Mesenchymal stem cell (in vitro differentiated cells and primary cell): ENCODE data around the gene CAMK1D.
A peak's percentile ranks its signal among the peaks of the same experiment; 100 is the strongest.

Experiments
- DNase-seq: peaks from one replicate; pipeline ENCODE4 v3.0.0-alpha.2; 2013
- H2AFZ ChIP-seq: one replicate; pipeline ENCODE4 v1.6.1; 2013; ENCODE audit warnings: low read depth, mild to moderate bottlenecking, control low read depth, inconsistent platforms, low read length, moderate library complexity
- H2AK5ac ChIP-seq: 2 replicates; pipeline ENCODE4 v1.6.1; 2013; ENCODE audit warnings: low read length, moderate library complexity, mild to moderate bottlenecking, inconsistent platforms; ENCODE audit not compliant: severe bottlenecking
- H2BK120ac ChIP-seq: one replicate; pipeline ENCODE4 v1.6.1; 2013; ENCODE audit warnings: low read depth, mild to moderate bottlenecking, inconsistent platforms, low read length, moderate library complexity
- H2BK12ac ChIP-seq, 2 experiments: one replicate each; pipeline ENCODE4 v1.6.1; 2013; ENCODE audit warnings: inconsistent platforms in 2 of 2, low read length in 2 of 2, mild to moderate bottlenecking in 2 of 2, moderate library complexity in 2 of 2, control low read depth in 1 of 2
- H2BK15ac ChIP-seq: one replicate; pipeline ENCODE4 v1.6.1; 2013; ENCODE audit warnings: mild to moderate bottlenecking, low read depth, inconsistent platforms; ENCODE audit not compliant: poor library complexity, severe bottlenecking
- H2BK5ac ChIP-seq: 2 replicates; pipeline ENCODE4 v1.6.1; 2013; ENCODE audit warnings: low read depth, mild to moderate bottlenecking, low read length, control low read depth, inconsistent platforms; ENCODE audit not compliant: poor library complexity, severe bottlenecking
- H3K14ac ChIP-seq, 2 experiments: one replicate each; pipeline ENCODE4 v1.6.1; 2013; ENCODE audit warnings: inconsistent platforms in 2 of 2, low read length in 2 of 2, control low read depth in 1 of 2, mild to moderate bottlenecking in 1 of 2, moderate library complexity in 1 of 2
- H3K18ac ChIP-seq, 2 experiments: one replicate each; pipeline ENCODE4 v1.6.1; 2013; ENCODE audit warnings: inconsistent platforms in 2 of 2, low read length in 2 of 2, control low read depth in 1 of 2, low read depth in 1 of 2, mild to moderate bottlenecking in 1 of 2
- H3K23ac ChIP-seq, 2 experiments: one replicate each; pipeline ENCODE4 v1.6.1; 2013; ENCODE audit warnings: inconsistent platforms in 2 of 2, low read length in 2 of 2, mild to moderate bottlenecking in 2 of 2, moderate library complexity in 2 of 2, control low read depth in 1 of 2
- H3K27ac ChIP-seq: 2 replicates; pipeline ENCODE4 v1.5.1; 2013; ENCODE audit warnings: mild to moderate bottlenecking, moderate library complexity, low read length, control low read depth, inconsistent platforms; ENCODE audit not compliant: poor library complexity, severe bottlenecking
- H3K27me3 ChIP-seq, 2 experiments: 2 replicates each; pipeline versions ENCODE4 v1.6.1 to v1.7.0; 2013; ENCODE audit warnings: low read length in 2 of 2, mild to moderate bottlenecking in 2 of 2, moderate library complexity in 2 of 2, control low read depth in 1 of 2, inconsistent platforms in 1 of 2; ENCODE audit not compliant: control insufficient read depth in 1 of 2, insufficient read depth in 1 of 2
- H3K36me3 ChIP-seq, 2 experiments: 2 replicates each; pipeline versions ENCODE4 v1.6.1 to v1.7.0; 2013; ENCODE audit warnings: low read length in 2 of 2, control low read depth in 1 of 2, inconsistent platforms in 1 of 2, low read depth in 1 of 2, mild to moderate bottlenecking in 1 of 2; ENCODE audit not compliant: insufficient read depth in 2 of 2, control insufficient read depth in 1 of 2
- H3K4ac ChIP-seq, 2 experiments: one replicate each; pipeline ENCODE4 v1.6.1; 2013; ENCODE audit warnings: inconsistent platforms in 2 of 2, low read length in 2 of 2, mild to moderate bottlenecking in 2 of 2, moderate library complexity in 2 of 2, control low read depth in 1 of 2, low read depth in 1 of 2
- H3K4me1 ChIP-seq: 2 replicates; pipeline ENCODE4 v1.6.1; 2013; ENCODE audit warnings: low read depth, low read length, control low read depth; ENCODE audit not compliant: control insufficient read depth, insufficient read depth
- H3K4me2 ChIP-seq: 2 replicates; pipeline ENCODE4 v1.6.1; 2013; ENCODE audit warnings: low read length, mild to moderate bottlenecking, inconsistent platforms; ENCODE audit not compliant: poor library complexity, severe bottlenecking
- H3K4me3 ChIP-seq, 2 experiments: 2 replicates each; pipeline versions ENCODE4 v1.5.1 to v1.7.0; 2013; ENCODE audit warnings: low read length in 2 of 2, mild to moderate bottlenecking in 2 of 2, control low read depth in 1 of 2, low read depth in 1 of 2; ENCODE audit not compliant: insufficient read depth in 1 of 2
- H3K79me1 ChIP-seq: replicated peaks from 2 replicates; pipeline ENCODE4 v1.6.1; 2013; ENCODE audit warnings: mild to moderate bottlenecking, control low read depth, low read length, inconsistent platforms; ENCODE audit not compliant: poor library complexity, severe bottlenecking
- H3K9ac ChIP-seq: 2 replicates; pipeline ENCODE4 v1.7.0; 2013; ENCODE audit warnings: mild to moderate bottlenecking, low read length, moderate library complexity
- H3K9me3 ChIP-seq: 2 replicates; pipeline ENCODE4 v1.7.0; 2013; ENCODE audit warnings: mild to moderate bottlenecking, low read length; ENCODE audit not compliant: control insufficient read depth
- H4K8ac ChIP-seq: one replicate; pipeline ENCODE4 v1.6.1; 2013; ENCODE audit warnings: inconsistent platforms, mild to moderate bottlenecking, low read length, moderate library complexity
- H4K91ac ChIP-seq: one replicate; pipeline ENCODE4 v1.6.1; 2013; ENCODE audit warnings: mild to moderate bottlenecking, low read length, inconsistent platforms
- WGBS: methylation state at CpG from one replicate; pipeline ENCODE4 v1.1.7; 2013; ENCODE audit warnings: mixed read lengths; 5-methylcytosine and 5-hydroxymethylcytosine counted together

Gene CAMK1D

GRCh38 chr10:12465385-12466136 is 116.2 kb downstream of the CAMK1D start:
- H2AK5ac ChIP-seq, result no peak overlapping the region
- DNase-seq, result peak; percentile 37
- no peak overlapping the region for H4K91ac ChIP-seq
- no peaks in the 10 kb centered on the region for H3K36me3 ChIP-seq
- H2BK15ac ChIP-seq, result no peak overlapping the region
- no peaks in the 10 kb centered on the region for H3K27me3 ChIP-seq
- no peak overlapping the region for H3K9ac ChIP-seq
- H2BK120ac ChIP-seq, result no peak overlapping the region
- no peak overlapping the region for H3K23ac ChIP-seq
- no peak overlapping the region for H3K27ac ChIP-seq
- H2BK5ac ChIP-seq, result no peak overlapping the region
- H3K18ac ChIP-seq, result no peak overlapping the region
- H3K9me3 ChIP-seq, result no peaks in the 10 kb centered on the region
- no peak overlapping the region for H2AFZ ChIP-seq
- no peak overlapping the region for H4K8ac ChIP-seq
- H3K4ac ChIP-seq, result no peak overlapping the region
- 96% methylated on average over 9 of the region's 9 CpGs for WGBS
- no peak overlapping the region for H3K4me3 ChIP-seq
- no peak overlapping the region for H3K14ac ChIP-seq
- H3K79me1 ChIP-seq, result peaks cover 30% of the 10 kb centered on the region
- peaks cover 15% of the 10 kb centered on the region for H3K4me1 ChIP-seq
- H2BK12ac ChIP-seq, result no peak overlapping the region
- H3K4me2 ChIP-seq, result no peak overlapping the region

DNA sequence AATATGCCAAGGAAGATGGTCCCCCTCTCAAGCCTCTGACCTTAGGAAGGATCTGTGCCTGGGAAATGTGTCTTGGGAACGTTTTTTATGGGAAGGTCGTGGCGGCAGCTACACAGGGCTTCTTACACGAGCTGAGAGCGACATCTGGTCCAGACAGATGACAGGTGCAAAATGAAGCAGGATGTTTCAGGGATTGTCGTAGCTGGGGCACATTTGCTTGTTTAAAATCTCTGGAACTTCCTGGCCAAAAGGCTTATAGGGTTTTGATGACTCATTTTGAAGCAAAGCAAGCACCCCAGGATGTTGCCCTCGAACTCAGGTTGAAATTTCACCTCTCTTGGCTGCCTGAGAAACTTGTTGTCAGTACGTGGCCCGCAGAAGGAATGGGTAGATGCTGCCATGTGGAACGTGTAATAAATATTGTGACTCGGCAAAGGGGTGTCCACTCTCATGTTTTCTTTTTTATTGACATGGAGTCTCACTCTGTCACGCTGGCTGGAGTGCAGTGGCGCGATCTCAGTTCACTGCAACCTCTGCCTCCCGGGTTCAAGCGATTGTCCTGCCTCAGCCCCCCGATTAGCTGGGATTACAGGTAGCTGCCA is 117.5 kb downstream of the CAMK1D start:
- no peak overlapping the region for H4K8ac ChIP-seq
- WGBS, result 43% methylated on average over 17 of the region's 17 CpGs
- no peaks in the 10 kb centered on the region for H3K36me3 ChIP-seq
- no peaks in the 10 kb centered on the region for H3K9me3 ChIP-seq
- H3K27me3 ChIP-seq, result no peaks in the 10 kb centered on the region
- no peak overlapping the region for H4K91ac ChIP-seq
- peak overlapping the region; percentile 69 for H3K27ac ChIP-seq
- H3K4me3 ChIP-seq, result no peak overlapping the region
- peaks cover 29% of the 10 kb centered on the region for H3K79me1 ChIP-seq
- peak overlapping the region; percentile 48 for H3K4me2 ChIP-seq
- H2AK5ac ChIP-seq, result no peak overlapping the region
- no peak overlapping the region for H3K23ac ChIP-seq
- no peak overlapping the region for H2BK12ac ChIP-seq
- H2BK15ac ChIP-seq, result no peak overlapping the region
- peak overlapping the region in 1 of 2 experiments; percentile 5 for H3K18ac ChIP-seq
- H3K9ac ChIP-seq, result no peak overlapping the region
- no peak overlapping the region for H2BK120ac ChIP-seq
- peak overlapping the region in 1 of 2 experiments; percentile 45 for H3K4ac ChIP-seq
- H3K14ac ChIP-seq, result no peak overlapping the region
- peak; percentile 85 for DNase-seq
- H3K4me1 ChIP-seq, result peaks cover 16% of the 10 kb centered on the region
- peak overlapping the region; percentile 2 for H2AFZ ChIP-seq
- H2BK5ac ChIP-seq, result no peak overlapping the region

DNA sequence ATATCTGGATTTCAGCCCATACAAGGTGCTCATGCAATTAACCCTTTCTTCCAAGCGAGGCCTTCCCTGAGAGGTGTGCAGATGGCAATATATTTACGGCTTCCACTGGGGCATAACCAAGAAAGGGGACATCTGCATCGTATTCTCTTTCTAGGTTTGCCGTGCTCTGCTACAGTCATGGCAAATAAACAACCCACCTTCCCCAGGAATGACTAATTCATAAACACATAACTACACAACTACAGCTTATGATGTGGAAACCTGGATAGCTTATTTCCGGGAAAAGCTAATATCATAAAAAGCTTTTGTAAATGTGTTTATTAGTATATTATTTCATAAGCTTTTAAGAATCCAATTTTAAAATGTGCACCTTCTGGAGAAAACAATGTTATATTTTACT is 120.0 kb downstream of the CAMK1D start:
- no peaks in the 10 kb centered on the region for H3K27me3 ChIP-seq
- WGBS, result 80% methylated on average over 4 of the region's 5 CpGs
- peaks cover 24% of the 10 kb centered on the region for H3K79me1 ChIP-seq
- no peak overlapping the region for H3K4ac ChIP-seq
- DNase-seq, result peak; percentile 66
- no peak overlapping the region for H2AFZ ChIP-seq
- H3K9me3 ChIP-seq, result no peaks in the 10 kb centered on the region
- no peak overlapping the region for H2BK15ac ChIP-seq
- no peak overlapping the region for H3K23ac ChIP-seq
- no peak overlapping the region for H3K14ac ChIP-seq
- no peak overlapping the region for H2AK5ac ChIP-seq
- no peak overlapping the region for H2BK5ac ChIP-seq
- no peak overlapping the region for H2BK12ac ChIP-seq
- H3K4me1 ChIP-seq, result peaks cover 26% of the 10 kb centered on the region
- H3K18ac ChIP-seq, result no peak overlapping the region
- H3K4me3 ChIP-seq, result no peak overlapping the region
- H2BK120ac ChIP-seq, result no peak overlapping the region
- no peak overlapping the region for H4K8ac ChIP-seq
- no peaks in the 10 kb centered on the region for H3K36me3 ChIP-seq
- H3K4me2 ChIP-seq, result no peak overlapping the region
- H3K9ac ChIP-seq, result no peak overlapping the region
- H4K91ac ChIP-seq, result no peak overlapping the region
- H3K27ac ChIP-seq, result no peak overlapping the region

DNA sequence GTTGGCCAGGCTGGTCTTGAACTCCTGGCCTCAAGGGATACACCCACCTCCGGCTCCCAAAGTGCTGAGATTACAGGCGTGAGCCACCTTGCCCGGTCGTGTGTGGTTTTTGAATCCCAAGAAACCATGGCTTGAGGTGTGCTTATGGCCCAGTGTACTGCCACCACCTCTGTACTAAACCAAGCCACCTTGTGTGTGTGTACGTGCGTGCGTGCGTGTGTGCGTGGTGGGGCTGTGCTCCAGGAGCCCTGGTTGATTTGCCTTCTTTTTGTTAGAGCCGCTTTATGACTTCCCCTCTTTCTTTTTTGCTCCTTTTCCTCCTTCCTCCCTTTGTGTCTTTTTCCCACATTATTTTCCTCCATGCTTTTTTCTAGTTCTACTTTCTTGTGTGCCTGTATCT is 121.4 kb downstream of the CAMK1D start:
- H2BK120ac ChIP-seq, result no peak overlapping the region
- no peak for DNase-seq
- peak overlapping the region; percentile 38 for H2AK5ac ChIP-seq
- no peak overlapping the region for H3K14ac ChIP-seq
- H3K27ac ChIP-seq, result no peak overlapping the region
- H3K36me3 ChIP-seq, result no peaks in the 10 kb centered on the region
- peaks cover 26% of the 10 kb centered on the region for H3K4me1 ChIP-seq
- H4K91ac ChIP-seq, result no peak overlapping the region
- H3K79me1 ChIP-seq, result peaks cover 34% of the 10 kb centered on the region
- H2BK5ac ChIP-seq, result no peak overlapping the region
- H3K9ac ChIP-seq, result no peak overlapping the region
- no peak overlapping the region for H3K4me3 ChIP-seq
- H3K27me3 ChIP-seq, result no peaks in the 10 kb centered on the region
- no peak overlapping the region for H3K18ac ChIP-seq
- no peak overlapping the region for H2BK12ac ChIP-seq
- no peak overlapping the region for H4K8ac ChIP-seq
- no peak overlapping the region for H3K23ac ChIP-seq
- H3K9me3 ChIP-seq, result no peaks in the 10 kb centered on the region
- H2AFZ ChIP-seq, result no peak overlapping the region
- H2BK15ac ChIP-seq, result no peak overlapping the region
- WGBS, result 93% methylated on average over 10 of the region's 10 CpGs
- H3K4me2 ChIP-seq, result no peak overlapping the region
- no peak overlapping the region for H3K4ac ChIP-seq
